PFSK-1 (cell line): ENCODE data around the gene KDM4B.

ENCODE experiments used
- FOXP2 ChIP-seq: optimal IDR thresholded peaks from 2 replicates; pipeline ENCODE3; 2011; ENCODE audit warnings: borderline replicate concordance, control low read depth, inconsistent platforms; ENCODE audit not compliant: insufficient read depth; ENCODE audit errors: extremely low read length, extremely low read depth
- POLR2AphosphoS5 ChIP-seq: IDR thresholded peaks from 2 replicates; pipeline ENCODE4 v1.6.1; 2012; ENCODE audit warnings: low read depth, mild to moderate bottlenecking, control low read depth, low read length, moderate library complexity
- REST ChIP-seq, 2 experiments: IDR thresholded peaks; 2 replicates each; pipeline versions ENCODE4 v1.6.1 to v1.8.0; 2011 to 2012; ENCODE audit warnings: low read depth in 2 of 2, low read length in 2 of 2, control low read depth in 1 of 2, inconsistent platforms in 1 of 2, mild to moderate bottlenecking in 1 of 2, moderate library complexity in 1 of 2; ENCODE audit not compliant: insufficient read depth in 1 of 2
- SIN3A ChIP-seq: IDR thresholded peaks from 2 replicates; pipeline ENCODE4 v1.6.1; 2012; ENCODE audit warnings: mild to moderate bottlenecking, low read length, moderate library complexity, borderline replicate concordance; ENCODE audit not compliant: insufficient read depth
- TAF1 ChIP-seq: IDR thresholded peaks from 2 replicates; pipeline ENCODE4 v1.6.1; 2012; ENCODE audit warnings: low read length, control low read depth, borderline replicate concordance; ENCODE audit not compliant: insufficient read depth

The KDM4B gene

GRCh38 chr19:5097331-5097930 lies 128.5 kb downstream of the KDM4B start:
- TF ChIP-seq SIN3A (no peak), TAF1 (no peak), POLR2AphosphoS5 (no peak), FOXP2 (no peak), REST (IDR thresholded peaks at IDR 0.05; ENCODE audit: insufficient read depth in 1 of 2, low read depth in 2 of 2, low read length in 2 of 2) (no peak)

GRCh38 chr19:5097959-5098623 lies 129.2 kb downstream of the KDM4B start:
- TF ChIP-seq REST (IDR thresholded peaks at IDR 0.05; ENCODE audit: insufficient read depth in 1 of 2, low read depth in 2 of 2, low read length in 2 of 2), result no peak

- no peak for TF ChIP-seq REST (IDR thresholded peaks at IDR 0.05; ENCODE audit: insufficient read depth in 1 of 2, low read depth in 2 of 2, low read length in 2 of 2)
- no peak for TF ChIP-seq TAF1
- no peak for TF ChIP-seq SIN3A
- TF ChIP-seq FOXP2, result no peak
- no peak for TF ChIP-seq POLR2AphosphoS5
Observed at GRCh38 chr19:5098646-5099045, 129.7 kb downstream of the KDM4B start.

- no peak for TF ChIP-seq TAF1
- no peak for TF ChIP-seq FOXP2
- TF ChIP-seq SIN3A, result no peak
- no peak for TF ChIP-seq POLR2AphosphoS5
- TF ChIP-seq REST (IDR thresholded peaks at IDR 0.05; ENCODE audit: insufficient read depth in 1 of 2, low read depth in 2 of 2, low read length in 2 of 2), result no peak
Observed at GRCh38 chr19:5099701-5100221, 130.8 kb downstream of the KDM4B start.

GRCh38 chr19:5101871-5102270 lies 133.0 kb downstream of the KDM4B start:
- TF ChIP-seq REST (IDR thresholded peaks at IDR 0.05; ENCODE audit: insufficient read depth in 1 of 2, low read depth in 2 of 2, low read length in 2 of 2), result no peak
- TF ChIP-seq FOXP2, result no peak
- no peak for TF ChIP-seq TAF1
- TF ChIP-seq POLR2AphosphoS5, result no peak
- TF ChIP-seq SIN3A, result no peak
